GM21367 (cell line): ENCODE measurements around the gene LRP10.

Experiments
- ATAC-seq: cut with Tn5 transposase; IDR thresholded peaks from one replicate; pipeline ENCODE4 v1.9.1; 2021; ENCODE audit not compliant: unreplicated experiment

LRP10 gene

GRCh38 chr14:22884738-22885523, 13.4 kb downstream of the LRP10 start:
- no peak for ATAC-seq

GRCh38 chr14:22885975-22886374, 14.4 kb downstream of the LRP10 start:
- no peak for ATAC-seq

DNA sequence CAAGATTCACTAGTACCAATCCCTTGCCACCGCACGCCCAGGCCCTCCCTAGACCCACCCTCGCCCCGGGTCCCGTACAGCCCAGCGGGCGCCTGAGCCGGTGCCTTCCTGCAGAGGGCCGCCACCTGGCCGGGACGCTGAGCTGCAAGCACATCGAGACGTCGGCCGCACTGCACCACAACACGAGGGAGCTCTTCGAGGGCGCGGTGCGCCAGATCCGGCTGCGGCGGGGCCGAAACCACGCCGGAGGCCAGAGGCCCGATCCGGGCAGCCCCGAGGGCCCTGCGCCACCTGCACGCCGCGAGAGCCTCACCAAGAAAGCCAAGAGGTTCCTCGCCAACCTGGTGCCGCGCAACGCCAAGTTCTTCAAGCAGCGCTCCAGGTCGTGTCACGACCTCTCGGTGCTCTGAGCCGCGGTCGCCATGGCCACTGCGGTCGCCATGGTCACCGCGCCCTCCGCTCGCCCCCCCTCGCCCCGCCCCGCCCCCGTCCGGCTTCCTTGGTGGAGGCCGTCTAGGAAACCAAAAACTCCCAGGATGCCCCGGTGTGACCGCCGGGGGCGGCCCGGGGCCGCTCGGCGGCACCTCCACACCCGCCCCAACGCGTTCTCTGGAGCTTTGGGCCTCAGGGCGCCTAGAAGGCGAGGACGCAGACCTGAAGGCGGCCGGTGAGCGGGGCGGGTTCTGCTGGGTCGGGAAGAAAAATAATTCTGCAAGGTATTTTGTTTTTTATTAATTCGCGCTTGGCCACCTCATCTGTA, 15.1 kb downstream of the LRP10 start:
- peak; percentile 48 for ATAC-seq

DNA sequence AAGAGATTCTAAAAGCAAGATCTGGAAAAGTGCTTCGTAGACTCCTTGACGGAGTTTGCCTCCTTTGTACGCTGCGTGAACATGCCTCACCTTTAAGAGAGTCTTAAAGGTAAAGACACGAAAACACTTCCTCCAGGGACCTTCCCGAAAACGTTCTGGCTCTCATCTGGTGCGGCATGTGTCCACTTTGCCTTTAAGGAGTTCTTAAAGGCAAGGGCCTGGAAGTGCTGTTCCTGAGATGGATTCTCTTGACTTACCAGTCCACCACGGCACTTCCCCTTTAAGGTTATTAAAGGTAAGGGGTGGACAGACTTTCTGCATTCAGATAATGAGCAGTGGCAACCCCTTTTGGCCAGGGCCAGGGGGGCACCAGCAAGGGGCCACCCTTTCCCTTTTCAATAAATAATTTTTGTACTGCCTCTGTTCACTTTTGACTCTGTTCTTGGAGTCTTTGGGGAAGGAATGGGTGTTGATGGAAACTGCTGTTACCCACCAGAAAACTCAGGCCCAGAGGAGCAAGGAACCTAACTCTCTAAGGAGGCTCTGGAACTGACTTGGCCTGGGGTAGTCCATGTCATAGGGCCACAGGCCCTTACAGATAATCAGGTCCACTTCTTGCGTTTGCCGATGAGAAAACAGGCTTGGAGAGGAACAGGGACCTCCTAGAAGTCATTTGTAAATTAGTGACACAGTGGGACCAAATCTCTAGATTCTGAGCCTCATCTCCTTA, 15.9 kb downstream of the LRP10 start:
- peak; percentile 1 for ATAC-seq

DNA sequence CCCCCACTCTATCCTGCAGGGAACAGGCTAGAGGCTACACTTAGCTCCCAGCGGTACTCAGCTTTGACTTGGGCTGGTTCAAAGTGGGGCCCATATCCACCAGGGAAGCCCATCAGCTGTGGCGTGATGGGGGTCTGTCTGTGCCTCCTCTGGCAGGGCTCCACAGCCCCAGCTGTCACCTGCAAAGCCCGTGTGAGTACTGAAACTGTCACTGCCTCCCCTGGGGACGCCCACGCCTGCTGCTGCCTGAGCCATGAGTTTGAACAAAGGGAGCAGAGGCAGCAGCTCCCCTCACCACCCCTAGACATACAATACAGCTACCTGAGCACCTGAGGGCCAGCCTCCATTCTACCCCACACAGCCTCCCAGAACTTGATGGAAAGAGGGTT, 16.4 kb downstream of the LRP10 start:
- ATAC-seq = peak; percentile 31

- no peak for ATAC-seq
These were observed 17.1 kb downstream of the LRP10 start for GRCh38 chr14:22888662-22889061.

DNA sequence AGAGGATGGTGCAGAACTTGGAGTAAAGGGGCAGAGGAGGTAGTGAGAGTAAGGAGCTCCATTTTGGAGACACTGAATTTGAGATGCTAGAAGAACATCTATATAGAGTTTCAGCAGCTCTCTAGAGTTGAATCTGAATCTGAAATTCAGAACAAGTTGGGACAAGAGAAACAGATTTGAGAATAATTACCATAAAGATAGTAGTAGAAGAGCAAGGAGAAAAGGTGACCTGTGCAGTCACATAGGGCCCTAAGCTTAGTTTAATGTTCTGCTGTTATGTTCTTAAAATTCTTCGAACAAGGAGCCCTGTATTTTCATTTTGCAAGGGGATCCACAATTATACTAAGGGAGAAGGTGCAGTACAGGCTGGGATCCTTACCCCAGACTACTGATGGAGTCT, 18.9 kb downstream of the LRP10 start:
- no peak for ATAC-seq

GRCh38 chr14:22892488-22892887, 20.9 kb downstream of the LRP10 start:
- no peak for ATAC-seq

DNA sequence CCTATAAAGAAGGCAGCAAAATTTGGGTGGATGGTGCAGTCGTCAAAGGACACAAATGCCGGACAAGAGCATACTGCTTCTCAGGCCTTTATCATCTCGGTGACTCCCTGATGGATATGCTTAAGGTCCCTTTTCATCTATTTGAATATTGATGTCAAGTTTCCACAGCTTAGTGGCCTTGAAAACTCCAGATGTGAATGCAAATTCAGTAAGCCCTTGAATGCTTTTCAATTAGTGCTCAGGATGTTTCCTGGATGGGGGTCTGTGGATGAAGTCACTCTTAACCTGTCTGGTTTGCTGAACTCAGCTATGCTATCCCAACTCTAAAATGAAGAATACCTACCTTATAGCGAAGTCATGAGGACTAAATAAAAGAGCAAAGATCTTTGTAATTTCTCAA, 22.2 kb downstream of the LRP10 start:
- no peak for ATAC-seq

DNA sequence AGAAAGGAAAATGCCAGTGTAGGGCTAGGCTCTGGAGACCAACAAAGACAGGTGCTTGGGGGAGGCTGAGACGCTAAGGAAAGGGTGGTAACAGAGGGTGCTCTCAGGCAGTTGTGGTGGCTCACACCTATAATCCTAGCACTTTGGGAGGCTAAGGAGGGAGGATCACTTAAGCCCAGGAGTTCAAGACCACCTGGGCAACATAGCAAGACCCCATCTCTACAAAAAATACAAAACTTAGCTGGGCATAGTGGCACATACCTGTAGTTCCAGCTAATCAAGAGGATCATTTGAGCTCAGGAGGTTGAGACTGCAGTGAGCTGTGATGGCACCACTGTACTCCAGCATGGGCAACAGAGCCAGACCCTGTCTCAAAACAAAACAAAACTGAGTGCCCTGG, 23.9 kb downstream of the LRP10 start:
- no peak for ATAC-seq

DNA sequence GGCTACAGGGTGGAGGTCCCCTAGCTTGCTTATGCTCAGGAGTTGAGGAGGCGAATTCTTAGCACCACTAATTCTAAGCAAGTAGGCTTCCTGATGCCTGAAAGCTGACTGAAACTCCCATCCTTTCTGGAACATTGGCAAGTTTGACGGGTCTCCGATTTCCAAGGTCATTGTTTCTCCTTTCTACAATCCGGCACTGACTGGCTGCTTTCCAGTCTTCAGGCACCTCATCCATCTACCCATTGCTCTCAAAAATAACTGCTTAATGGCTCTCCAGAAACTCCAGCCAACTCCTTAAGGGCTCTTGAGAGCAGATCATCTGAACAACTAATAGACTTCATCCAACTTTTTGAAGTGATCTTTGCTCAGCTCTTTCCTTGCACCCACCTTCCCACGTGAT, 24.8 kb downstream of the LRP10 start:
- no peak for ATAC-seq

- no peak for ATAC-seq
These were observed 25.2 kb downstream of the LRP10 start for GRCh38 chr14:22896760-22897159.

- no peak for ATAC-seq
These were observed 25.8 kb downstream of the LRP10 start for GRCh38 chr14:22897357-22897756.

GRCh38 chr14:22898302-22899090, 27.0 kb downstream of the LRP10 start:
- ATAC-seq = no peak

- ATAC-seq = no peak
These were observed 28.7 kb downstream of the LRP10 start for GRCh38 chr14:22900081-22900799.

DNA sequence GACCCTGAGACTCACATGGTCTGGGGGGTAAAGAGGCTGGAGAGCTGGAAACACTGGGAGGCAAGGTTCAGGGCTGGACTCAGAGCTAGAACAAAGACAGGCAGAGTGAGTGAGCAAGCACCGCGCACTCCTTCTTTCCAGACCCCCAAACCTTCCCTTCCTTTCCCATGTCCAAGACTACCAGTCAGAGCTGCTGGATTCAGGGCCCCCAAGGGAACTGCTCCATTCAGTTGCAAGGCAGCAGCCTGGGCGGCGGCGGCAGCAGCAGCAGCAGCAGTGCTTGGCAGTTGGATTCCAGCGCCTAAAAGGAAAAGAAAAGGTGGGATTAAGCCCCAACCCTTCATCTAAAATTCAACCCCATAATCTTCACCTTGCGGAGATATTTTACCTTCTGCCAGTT, 30.3 kb downstream of the LRP10 start:
- no peak for ATAC-seq

DNA sequence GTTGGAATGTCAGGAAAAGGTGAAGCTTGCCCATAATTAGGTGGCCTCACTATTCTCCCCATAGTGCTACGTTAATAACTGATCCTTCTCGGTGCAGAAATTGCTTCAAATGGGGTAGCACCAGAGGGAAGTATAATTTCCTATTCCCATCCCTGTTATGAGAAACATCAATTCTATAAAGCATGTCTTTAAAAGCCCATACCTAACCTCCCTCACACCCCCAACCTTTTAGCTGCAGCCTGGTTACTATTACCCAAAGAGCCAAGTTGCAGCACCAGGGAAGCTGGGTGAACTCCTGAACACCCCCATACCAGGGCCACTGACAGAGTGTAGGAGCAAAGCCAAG, 32.2 kb downstream of the LRP10 start:
- ATAC-seq = no peak

DNA sequence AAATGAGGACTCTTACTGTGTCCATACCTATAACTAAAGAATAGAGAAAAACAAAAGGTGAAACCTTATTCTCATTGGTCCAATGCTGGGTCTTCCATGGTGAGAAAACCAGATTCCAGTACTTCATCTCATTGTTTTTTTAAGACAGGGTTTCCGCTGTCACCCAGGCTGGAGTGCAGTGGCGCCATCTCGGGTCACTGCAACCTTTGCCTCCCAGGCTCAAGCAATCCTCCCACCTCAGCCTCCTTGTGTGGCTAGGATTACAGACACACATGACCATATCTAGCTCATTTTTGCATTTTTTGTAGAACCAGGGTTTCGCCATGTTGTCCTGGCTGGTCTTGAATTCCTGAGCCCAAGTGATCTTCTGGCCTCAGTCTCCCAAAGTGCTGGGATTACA, 34.1 kb downstream of the LRP10 start:
- no peak for ATAC-seq

GRCh38 chr14:22906073-22906472, 34.5 kb downstream of the LRP10 start:
- ATAC-seq = no peak

- no peak for ATAC-seq
These were observed 35.9 kb downstream of the LRP10 start for GRCh38 chr14:22907429-22907828.

DNA sequence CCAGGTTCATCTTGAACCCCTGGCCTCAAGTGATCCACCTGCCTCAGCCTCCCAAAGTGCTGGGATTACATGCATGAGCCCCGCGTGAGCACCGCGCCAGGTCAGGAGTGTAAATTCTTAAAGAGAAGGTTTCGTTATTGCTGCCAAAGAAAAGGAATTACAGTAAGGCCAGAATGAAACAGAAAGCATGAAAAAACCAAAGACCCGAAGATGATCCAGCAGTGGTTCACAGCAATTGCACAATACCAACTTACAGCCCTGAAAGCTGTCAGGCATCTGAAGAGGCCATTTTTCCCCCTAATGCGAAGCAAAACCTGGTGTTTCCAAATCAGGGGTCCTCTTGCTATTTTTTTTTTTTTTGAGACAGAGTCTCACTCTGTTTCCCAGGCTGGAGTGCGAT, 37.1 kb downstream of the LRP10 start:
- no peak for ATAC-seq
